ENCODE measurements around the gene LTBP1. TPM values are rescaled to one million over a fixed set of nuclear protein-coding genes. Genes with fewer than 3 reads are reported as not detected.

The LTBP1 gene
- total and polyA plus RNA-seq, 4 donors: 5.8 to 57.6 (median 10.2) TPM

- Histone ChIP-seq H3K4me3 (ENCODE audit: low read depth in 1 of 3, low read length in 3 of 3) (no peak overlapping the region), H3K36me3 (ENCODE audit: control insufficient read depth in 4 of 4, insufficient read depth in 3 of 4, low read depth in 1 of 4, low read length in 3 of 4) (peaks cover 0 to 14% (median 8%) of the 10 kb centered on the region in 4 donors), H3K4me1 (ENCODE audit: control insufficient read depth in 4 of 4, insufficient read depth in 4 of 4, low read length in 3 of 4) (no peaks in the 10 kb centered on the region), H3K27me3 (ENCODE audit: control insufficient read depth in 4 of 4, insufficient read depth in 4 of 4, low read length in 3 of 4) (no peaks in the 10 kb centered on the region), H3K27ac (ENCODE audit: low read depth in 1 of 2, low read length in 2 of 2) (no peak overlapping the region), H3K9ac (ENCODE audit: low read depth in 1 of 2, low read length in 2 of 2) (no peak overlapping the region), H3K9me3 (ENCODE audit: control insufficient read depth in 4 of 4, low read length in 3 of 4) (no peaks in the 10 kb centered on the region)
- DNase-seq (ENCODE audit: low spot score): no peak
- 95% methylated on average over 7 of the region's 7 CpGs for WGBS
- TF ChIP-seq RXRA (IDR thresholded peaks at IDR 0.05) (no peak), RAD21 (IDR thresholded peaks at IDR 0.05) (no peak), FOXA1 (IDR thresholded peaks at IDR 0.05) (no peak), JUND (IDR thresholded peaks at IDR 0.05) (no peak), EGR1 (IDR thresholded peaks at IDR 0.05; ENCODE audit: low read depth in 2 of 2) (no peak), SP1 (IDR thresholded peaks at IDR 0.05) (no peak), ATF3 (IDR thresholded peaks at IDR 0.05) (no peak), GABPA (IDR thresholded peaks at IDR 0.05 in 1 of 2, conservative IDR thresholded peaks at IDR 0.05 in 1 of 2) (no peak), TAF1 (conservative IDR thresholded peaks at IDR 0.05) (no peak), FOXA2 (IDR thresholded peaks at IDR 0.05) (no peak), HNF4A (conservative IDR thresholded peaks at IDR 0.05) (no peak), HNF4G (IDR thresholded peaks at IDR 0.05) (no peak), ZBTB33 (IDR thresholded peaks at IDR 0.05) (no peak), YY1 (IDR thresholded peaks at IDR 0.05) (no peak), NR2F2 (IDR thresholded peaks at IDR 0.05) (no peak)
- TF ChIP-seq, protein P1, sequence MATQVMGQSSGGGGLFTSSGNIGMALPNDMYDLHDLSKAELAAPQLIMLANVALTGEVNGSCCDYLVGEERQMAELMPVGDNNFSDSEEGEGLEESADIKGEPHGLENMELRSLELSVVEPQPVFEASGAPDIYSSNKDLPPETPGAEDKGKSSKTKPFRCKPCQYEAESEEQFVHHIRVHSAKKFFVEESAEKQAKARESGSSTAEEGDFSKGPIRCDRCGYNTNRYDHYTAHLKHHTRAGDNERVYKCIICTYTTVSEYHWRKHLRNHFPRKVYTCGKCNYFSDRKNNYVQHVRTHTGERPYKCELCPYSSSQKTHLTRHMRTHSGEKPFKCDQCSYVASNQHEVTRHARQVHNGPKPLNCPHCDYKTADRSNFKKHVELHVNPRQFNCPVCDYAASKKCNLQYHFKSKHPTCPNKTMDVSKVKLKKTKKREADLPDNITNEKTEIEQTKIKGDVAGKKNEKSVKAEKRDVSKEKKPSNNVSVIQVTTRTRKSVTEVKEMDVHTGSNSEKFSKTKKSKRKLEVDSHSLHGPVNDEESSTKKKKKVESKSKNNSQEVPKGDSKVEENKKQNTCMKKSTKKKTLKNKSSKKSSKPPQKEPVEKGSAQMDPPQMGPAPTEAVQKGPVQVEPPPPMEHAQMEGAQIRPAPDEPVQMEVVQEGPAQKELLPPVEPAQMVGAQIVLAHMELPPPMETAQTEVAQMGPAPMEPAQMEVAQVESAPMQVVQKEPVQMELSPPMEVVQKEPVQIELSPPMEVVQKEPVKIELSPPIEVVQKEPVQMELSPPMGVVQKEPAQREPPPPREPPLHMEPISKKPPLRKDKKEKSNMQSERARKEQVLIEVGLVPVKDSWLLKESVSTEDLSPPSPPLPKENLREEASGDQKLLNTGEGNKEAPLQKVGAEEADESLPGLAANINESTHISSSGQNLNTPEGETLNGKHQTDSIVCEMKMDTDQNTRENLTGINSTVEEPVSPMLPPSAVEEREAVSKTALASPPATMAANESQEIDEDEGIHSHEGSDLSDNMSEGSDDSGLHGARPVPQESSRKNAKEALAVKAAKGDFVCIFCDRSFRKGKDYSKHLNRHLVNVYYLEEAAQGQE (IDR thresholded peaks at IDR 0.05): no peak
- TF ChIP-seq, protein P2, sequence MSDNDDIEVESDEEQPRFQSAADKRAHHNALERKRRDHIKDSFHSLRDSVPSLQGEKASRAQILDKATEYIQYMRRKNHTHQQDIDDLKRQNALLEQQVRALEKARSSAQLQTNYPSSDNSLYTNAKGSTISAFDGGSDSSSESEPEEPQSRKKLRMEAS (IDR thresholded peaks at IDR 0.05): no peak
- TF ChIP-seq, protein P3, sequence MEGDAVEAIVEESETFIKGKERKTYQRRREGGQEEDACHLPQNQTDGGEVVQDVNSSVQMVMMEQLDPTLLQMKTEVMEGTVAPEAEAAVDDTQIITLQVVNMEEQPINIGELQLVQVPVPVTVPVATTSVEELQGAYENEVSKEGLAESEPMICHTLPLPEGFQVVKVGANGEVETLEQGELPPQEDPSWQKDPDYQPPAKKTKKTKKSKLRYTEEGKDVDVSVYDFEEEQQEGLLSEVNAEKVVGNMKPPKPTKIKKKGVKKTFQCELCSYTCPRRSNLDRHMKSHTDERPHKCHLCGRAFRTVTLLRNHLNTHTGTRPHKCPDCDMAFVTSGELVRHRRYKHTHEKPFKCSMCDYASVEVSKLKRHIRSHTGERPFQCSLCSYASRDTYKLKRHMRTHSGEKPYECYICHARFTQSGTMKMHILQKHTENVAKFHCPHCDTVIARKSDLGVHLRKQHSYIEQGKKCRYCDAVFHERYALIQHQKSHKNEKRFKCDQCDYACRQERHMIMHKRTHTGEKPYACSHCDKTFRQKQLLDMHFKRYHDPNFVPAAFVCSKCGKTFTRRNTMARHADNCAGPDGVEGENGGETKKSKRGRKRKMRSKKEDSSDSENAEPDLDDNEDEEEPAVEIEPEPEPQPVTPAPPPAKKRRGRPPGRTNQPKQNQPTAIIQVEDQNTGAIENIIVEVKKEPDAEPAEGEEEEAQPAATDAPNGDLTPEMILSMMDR (IDR thresholded peaks at IDR 0.05; ENCODE audit: low read depth, low read length, missing input control): no peak
Measured at GRCh38 chr2:33284287-33284686, 337.5 kb downstream of the LTBP1 start.

Data from liver (tissue), 9 donors.